Measurements from ENCODE around the gene SLC44A1.

Gene SLC44A1

DNA sequence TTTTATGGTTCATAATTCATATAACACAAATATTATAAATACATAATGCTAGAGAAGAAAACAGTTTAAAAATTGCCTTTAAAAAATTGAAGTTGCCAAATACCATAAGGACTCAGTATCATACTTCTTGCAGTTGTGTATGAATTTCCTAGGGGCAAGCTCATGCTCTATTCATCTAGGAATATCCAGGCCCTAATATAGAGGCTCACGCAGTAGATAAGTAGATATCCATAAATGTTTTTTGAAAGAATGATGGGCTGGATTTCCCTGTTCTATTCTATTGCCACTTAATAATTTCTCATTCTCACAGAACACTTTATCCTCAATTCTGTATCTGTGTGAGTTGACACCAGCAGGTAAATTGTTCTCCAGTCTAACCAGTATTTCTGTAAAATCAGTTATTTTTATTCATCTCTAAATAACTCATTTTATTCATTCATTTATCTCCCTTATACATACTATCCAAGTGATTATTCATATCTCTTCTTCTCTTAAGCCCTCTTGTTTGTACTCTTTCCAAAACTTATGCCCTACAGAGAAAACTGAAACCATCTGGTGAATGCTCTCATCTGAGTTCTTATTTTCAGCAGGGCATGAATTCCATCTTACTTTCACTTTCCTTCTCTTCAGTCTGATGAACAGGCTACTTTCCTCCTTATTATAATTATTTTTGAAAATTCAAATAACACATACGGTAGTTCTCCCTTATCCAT lies 97.1 kb downstream of the SLC44A1 start:
- H3K4me3 ChIP-seq (ENCODE audit: low read depth, low read length), result no peak overlapping the region
- TF ChIP-seq, protein P1, sequence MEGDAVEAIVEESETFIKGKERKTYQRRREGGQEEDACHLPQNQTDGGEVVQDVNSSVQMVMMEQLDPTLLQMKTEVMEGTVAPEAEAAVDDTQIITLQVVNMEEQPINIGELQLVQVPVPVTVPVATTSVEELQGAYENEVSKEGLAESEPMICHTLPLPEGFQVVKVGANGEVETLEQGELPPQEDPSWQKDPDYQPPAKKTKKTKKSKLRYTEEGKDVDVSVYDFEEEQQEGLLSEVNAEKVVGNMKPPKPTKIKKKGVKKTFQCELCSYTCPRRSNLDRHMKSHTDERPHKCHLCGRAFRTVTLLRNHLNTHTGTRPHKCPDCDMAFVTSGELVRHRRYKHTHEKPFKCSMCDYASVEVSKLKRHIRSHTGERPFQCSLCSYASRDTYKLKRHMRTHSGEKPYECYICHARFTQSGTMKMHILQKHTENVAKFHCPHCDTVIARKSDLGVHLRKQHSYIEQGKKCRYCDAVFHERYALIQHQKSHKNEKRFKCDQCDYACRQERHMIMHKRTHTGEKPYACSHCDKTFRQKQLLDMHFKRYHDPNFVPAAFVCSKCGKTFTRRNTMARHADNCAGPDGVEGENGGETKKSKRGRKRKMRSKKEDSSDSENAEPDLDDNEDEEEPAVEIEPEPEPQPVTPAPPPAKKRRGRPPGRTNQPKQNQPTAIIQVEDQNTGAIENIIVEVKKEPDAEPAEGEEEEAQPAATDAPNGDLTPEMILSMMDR (IDR thresholded peaks at IDR 0.05; ENCODE audit: low read depth, low read length), result no peak

DNA sequence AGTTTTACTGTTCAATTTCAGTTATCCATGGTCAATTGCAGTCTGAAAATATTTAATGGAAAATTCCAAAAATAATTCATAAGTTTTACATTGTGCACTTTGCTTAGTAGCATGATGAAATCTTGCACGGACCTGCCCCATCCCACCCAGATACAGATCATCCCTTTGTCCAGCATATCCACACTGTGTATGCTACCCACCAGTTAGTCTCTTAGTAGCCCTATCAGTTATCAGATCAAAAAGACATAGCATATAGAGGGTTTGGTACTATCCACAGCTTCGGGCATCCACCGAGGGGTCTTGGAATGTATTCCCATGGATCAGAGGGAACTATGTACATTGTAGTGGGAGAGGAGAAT lies 97.7 kb downstream of the SLC44A1 start:
- TF ChIP-seq, protein P1 (IDR thresholded peaks at IDR 0.05; ENCODE audit: low read depth, low read length), result no peak
- no peak overlapping the region for H3K4me3 ChIP-seq (ENCODE audit: low read depth, low read length)

DNA sequence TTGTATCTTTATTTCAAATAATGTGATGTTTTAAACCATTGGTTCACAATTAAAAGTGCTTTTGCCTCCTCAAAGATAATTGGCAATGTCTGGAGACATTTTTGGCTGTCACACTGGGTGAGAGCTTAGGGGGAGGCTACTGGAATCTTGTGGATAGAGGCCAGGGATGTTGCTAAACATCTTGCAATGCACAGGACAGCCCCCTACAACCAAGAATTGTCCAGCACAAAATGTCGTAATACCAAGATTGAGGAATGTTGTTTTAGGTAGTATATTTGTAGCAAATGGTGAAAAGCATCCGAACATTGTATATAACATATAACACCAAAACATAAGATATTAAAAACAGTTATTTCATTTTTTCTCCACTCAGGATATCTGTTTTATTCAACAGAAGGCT lies 99.8 kb downstream of the SLC44A1 start:
- no peak overlapping the region for H3K4me3 ChIP-seq (ENCODE audit: low read depth, low read length)
- TF ChIP-seq, protein P1 (IDR thresholded peaks at IDR 0.05; ENCODE audit: low read depth, low read length), result no peak

DNA sequence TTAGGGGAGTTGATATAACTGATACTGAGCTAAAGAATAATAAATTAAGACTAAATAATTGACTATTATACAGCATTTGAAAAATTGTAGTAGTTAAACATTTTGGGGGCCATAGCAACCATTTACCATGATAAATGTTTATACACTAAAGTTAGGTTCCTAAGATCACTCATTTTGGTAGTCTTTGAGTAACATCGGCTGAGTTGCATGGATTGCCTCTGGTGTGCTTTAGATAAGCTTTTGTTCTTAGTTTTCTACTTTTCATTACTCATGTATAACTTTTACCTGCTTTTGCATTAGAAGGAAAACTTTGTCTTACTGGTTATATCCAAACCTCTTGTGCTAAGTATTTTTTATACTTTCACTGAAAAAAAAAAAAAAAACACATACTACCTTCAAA lies 101.2 kb downstream of the SLC44A1 start:
- TF ChIP-seq, protein P1 (IDR thresholded peaks at IDR 0.05; ENCODE audit: low read depth, low read length), result no peak
- H3K4me3 ChIP-seq (ENCODE audit: low read depth, low read length), result no peak overlapping the region

DNA sequence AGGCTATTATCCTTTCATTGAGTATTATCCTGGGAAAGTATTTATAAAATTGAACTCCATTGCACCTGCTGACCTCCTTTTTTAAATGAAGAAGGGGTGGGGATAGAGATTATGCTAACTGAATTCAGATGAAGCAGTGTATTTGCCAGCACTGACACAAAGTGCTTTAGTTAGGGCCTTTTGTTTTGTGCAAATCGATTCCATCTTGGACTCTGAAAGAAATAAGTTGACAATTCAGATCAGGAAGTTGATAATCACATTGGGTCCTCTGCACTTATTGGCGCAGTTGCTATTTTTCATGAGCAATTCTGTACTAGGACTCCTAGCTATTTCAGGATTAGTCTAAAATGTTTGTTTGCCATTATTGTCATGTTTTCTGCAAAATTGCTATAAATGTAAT lies 101.8 kb downstream of the SLC44A1 start:
- TF ChIP-seq, protein P1 (IDR thresholded peaks at IDR 0.05; ENCODE audit: low read depth, low read length), result no peak

DNA sequence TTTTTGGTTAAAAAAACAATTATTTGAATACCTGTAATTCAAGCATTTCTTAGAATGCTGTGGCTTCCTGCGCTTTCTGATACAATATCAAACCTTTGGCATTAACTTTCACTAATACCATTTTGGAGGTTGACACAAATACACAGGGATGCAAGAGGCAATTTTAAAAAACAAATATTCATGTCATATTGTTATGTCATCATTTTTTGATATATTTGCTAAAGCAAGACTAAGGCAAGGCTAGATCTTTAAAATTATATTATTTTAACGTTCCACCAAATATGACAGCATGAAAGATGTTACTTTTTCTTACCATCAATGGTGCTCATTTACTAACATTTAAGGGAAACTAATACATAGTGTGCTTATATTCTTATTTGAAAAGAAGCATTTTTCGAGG lies 110.0 kb downstream of the SLC44A1 start:
- TF ChIP-seq, protein P1 (IDR thresholded peaks at IDR 0.05; ENCODE audit: low read depth, low read length), result no peak
- no peak overlapping the region for H3K4me3 ChIP-seq (ENCODE audit: low read depth, low read length)

More for the DNA sequence above, 101.8 kb downstream of the SLC44A1 start:
- H3K4me3 ChIP-seq (ENCODE audit: low read depth, low read length), result no peak overlapping the region

DNA sequence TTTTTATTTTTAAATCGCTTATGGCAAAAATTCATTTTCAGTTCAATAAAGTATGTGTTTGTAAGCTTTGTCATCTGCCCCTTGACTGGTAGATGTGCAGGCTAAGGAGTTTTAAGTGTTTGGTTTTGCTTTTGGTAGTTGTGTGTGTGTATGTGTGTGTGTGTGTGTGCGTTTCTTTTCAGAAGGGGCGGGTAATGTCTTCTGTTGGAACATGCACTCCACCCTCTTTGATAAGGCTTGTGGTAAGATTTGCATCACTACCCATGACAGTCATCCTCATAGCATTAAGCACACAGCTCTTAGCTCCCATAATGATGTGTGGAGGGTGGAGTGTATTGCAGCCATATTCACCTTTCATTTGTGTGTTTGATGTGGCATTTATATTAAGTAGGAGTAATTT lies 111.3 kb downstream of the SLC44A1 start:
- TF ChIP-seq, protein P1 (IDR thresholded peaks at IDR 0.05; ENCODE audit: low read depth, low read length), result no peak
- no peak overlapping the region for H3K4me3 ChIP-seq (ENCODE audit: low read depth, low read length)
